Measurements from ENCODE around the gene TMEM117. TPM values are rescaled to one million over a fixed set of nuclear protein-coding genes. Genes with fewer than 3 reads are reported as not detected.
A peak's percentile ranks its signal among the peaks of the same experiment; 100 is the strongest.

Gene TMEM117
- total RNA-seq, 1 experiment from 2014 or later = 5.9 TPM

GRCh38 chr12:44314007-44314500 lies 478.2 kb downstream of the TMEM117 start:
- H3K9me3 ChIP-seq (ENCODE audit: low read depth, low read length, poor library complexity, severe bottlenecking) = peaks cover 9% of the 10 kb centered on the region

DNA sequence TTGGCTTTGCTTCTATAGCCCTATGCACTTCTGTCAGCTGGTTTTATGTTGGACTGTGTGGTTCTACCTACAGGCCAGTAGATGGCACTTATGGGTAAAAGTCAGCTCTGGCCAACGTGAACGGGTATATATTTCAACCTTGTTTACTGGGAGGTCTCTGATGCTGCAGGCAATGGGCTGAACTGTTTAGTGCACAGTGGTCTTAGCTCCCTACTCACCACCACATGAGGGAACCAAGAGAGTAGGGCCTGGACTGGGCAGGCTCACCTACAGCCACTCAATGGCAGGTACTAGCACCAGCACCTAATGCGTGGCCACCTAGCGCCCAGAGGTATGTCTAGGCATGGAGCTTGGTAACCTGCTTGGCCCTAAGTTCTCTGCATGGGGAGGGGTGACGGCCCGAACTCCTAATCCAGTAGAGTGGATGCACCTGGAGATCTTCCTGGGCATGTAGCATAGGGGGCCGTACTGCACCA lies 481.8 kb downstream of the TMEM117 start:
- Histone ChIP-seq H3K27ac (ENCODE audit: low read depth, low read length, poor library complexity, severe bottlenecking) (no peak overlapping the region), H3K4me3 (ENCODE audit: low read depth, low read length, poor library complexity, severe bottlenecking) (no peak overlapping the region), H3K9me3 (ENCODE audit: low read depth, low read length, poor library complexity, severe bottlenecking) (peaks cover 2% of the 10 kb centered on the region), H3K36me3 (ENCODE audit: insufficient read depth, low read length, poor library complexity, severe bottlenecking) (no peaks in the 10 kb centered on the region), H3K4me1 (ENCODE audit: insufficient read depth, low read length, poor library complexity, severe bottlenecking) (peaks cover 31% of the 10 kb centered on the region), H3K27me3 (replicated peaks; ENCODE audit: insufficient read depth, low read depth, low read length, poor library complexity) (no peaks in the 10 kb centered on the region)
- CTCF ChIA-PET = interaction anchor here (0.8 kb wide), 1 partner anchor 568 kb away, joined by 4 read pairs; no protein-coding TSS in a partner anchor
- intact Hi-C loops (cut with micrococcal nuclease; ENCODE audit: unreplicated experiment) = loop anchor here (2.0 to 10.0 kb wide), 5 partner anchors 21 to 570 kb away; no protein-coding TSS in a partner anchor
- BruUV-seq (replicated peaks) = no TSS peak
- TF ChIP-seq CTCF (conservative IDR thresholded peaks at IDR 0.05; ENCODE audit: low read depth, low read length) = peak; percentile 67
- no peak for TF ChIP-seq EZH2 (IDR thresholded peaks at IDR 0.05; ENCODE audit: borderline replicate concordance, low read depth, low read length, poor library complexity, severe bottlenecking)
- POLR2A ChIA-PET (ENCODE audit: low non-redundant PET) = no interaction called here
- peak; percentile 81 for DNase-seq (ENCODE audit: low spot score)

More at GRCh38 chr12:44314007-44314500, 478.2 kb downstream of the TMEM117 start:
- DNase-seq (ENCODE audit: low spot score) = no peak
- Histone ChIP-seq H3K27me3 (replicated peaks; ENCODE audit: insufficient read depth, low read depth, low read length, poor library complexity) (no peaks in the 10 kb centered on the region), H3K36me3 (ENCODE audit: insufficient read depth, low read length, poor library complexity, severe bottlenecking) (no peaks in the 10 kb centered on the region), H3K4me1 (ENCODE audit: insufficient read depth, low read length, poor library complexity, severe bottlenecking) (peaks cover 27% of the 10 kb centered on the region), H3K4me3 (ENCODE audit: low read depth, low read length, poor library complexity, severe bottlenecking) (no peak overlapping the region), H3K27ac (ENCODE audit: low read depth, low read length, poor library complexity, severe bottlenecking) (no peak overlapping the region)
- ChIA-PET CTCF (no interaction called here), POLR2A (ENCODE audit: low non-redundant PET) (no interaction called here)
- intact Hi-C loops (cut with micrococcal nuclease; ENCODE audit: unreplicated experiment) = loop anchor here (10.0 kb wide), 2 partner anchors 191 to 299 kb away; no protein-coding TSS in a partner anchor
- BruUV-seq (replicated peaks) = no TSS peak
- TF ChIP-seq EZH2 (IDR thresholded peaks at IDR 0.05; ENCODE audit: borderline replicate concordance, low read depth, low read length, poor library complexity, severe bottlenecking) = no peak
- no peak for TF ChIP-seq CTCF (conservative IDR thresholded peaks at IDR 0.05; ENCODE audit: low read depth, low read length)

DNA sequence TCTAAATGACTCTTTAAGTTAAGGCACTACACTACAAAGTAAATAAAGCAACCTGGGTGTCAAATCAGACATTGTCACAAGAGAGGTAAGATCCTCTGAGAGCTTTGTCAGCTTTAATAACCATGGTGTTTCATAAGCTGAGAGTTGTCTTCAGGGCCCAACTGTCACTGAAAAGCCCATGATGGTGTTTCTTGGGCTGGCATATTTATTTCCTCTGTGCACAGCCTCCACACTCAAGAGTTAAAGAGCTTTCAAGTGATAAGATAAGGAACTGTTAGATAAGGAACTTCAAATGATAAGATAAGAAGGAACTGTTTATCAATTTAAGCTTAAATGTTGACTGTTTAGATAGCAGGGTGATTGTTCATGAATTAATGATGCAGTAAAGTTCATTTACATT lies 495.4 kb downstream of the TMEM117 start:
- DNase-seq (ENCODE audit: low spot score) = no peak
- Histone ChIP-seq H3K4me3 (ENCODE audit: low read depth, low read length, poor library complexity, severe bottlenecking) (no peak overlapping the region), H3K4me1 (ENCODE audit: insufficient read depth, low read length, poor library complexity, severe bottlenecking) (peaks cover 12% of the 10 kb centered on the region), H3K27ac (ENCODE audit: low read depth, low read length, poor library complexity, severe bottlenecking) (no peak overlapping the region), H3K9me3 (ENCODE audit: low read depth, low read length, poor library complexity, severe bottlenecking) (no peaks in the 10 kb centered on the region), H3K27me3 (replicated peaks; ENCODE audit: insufficient read depth, low read depth, low read length, poor library complexity) (no peaks in the 10 kb centered on the region), H3K36me3 (ENCODE audit: insufficient read depth, low read length, poor library complexity, severe bottlenecking) (no peaks in the 10 kb centered on the region)
- no TSS peak for BruUV-seq (replicated peaks)
- ChIA-PET POLR2A (ENCODE audit: low non-redundant PET) (no interaction called here), CTCF (no interaction called here)
- no peak for TF ChIP-seq EZH2 (IDR thresholded peaks at IDR 0.05; ENCODE audit: borderline replicate concordance, low read depth, low read length, poor library complexity, severe bottlenecking)
- no peak for TF ChIP-seq CTCF (conservative IDR thresholded peaks at IDR 0.05; ENCODE audit: low read depth, low read length)
- intact Hi-C loops (cut with micrococcal nuclease; ENCODE audit: unreplicated experiment) = no loop called here

Data from A673 (cell line).